Measurements from ENCODE around the gene HNRNPUL1. TPM values are rescaled to one million over a fixed set of nuclear protein-coding genes. Genes with fewer than 3 reads are reported as not detected.

HNRNPUL1 gene
- total RNA-seq, 1 donor from 2014 or later: 154 TPM

DNA sequence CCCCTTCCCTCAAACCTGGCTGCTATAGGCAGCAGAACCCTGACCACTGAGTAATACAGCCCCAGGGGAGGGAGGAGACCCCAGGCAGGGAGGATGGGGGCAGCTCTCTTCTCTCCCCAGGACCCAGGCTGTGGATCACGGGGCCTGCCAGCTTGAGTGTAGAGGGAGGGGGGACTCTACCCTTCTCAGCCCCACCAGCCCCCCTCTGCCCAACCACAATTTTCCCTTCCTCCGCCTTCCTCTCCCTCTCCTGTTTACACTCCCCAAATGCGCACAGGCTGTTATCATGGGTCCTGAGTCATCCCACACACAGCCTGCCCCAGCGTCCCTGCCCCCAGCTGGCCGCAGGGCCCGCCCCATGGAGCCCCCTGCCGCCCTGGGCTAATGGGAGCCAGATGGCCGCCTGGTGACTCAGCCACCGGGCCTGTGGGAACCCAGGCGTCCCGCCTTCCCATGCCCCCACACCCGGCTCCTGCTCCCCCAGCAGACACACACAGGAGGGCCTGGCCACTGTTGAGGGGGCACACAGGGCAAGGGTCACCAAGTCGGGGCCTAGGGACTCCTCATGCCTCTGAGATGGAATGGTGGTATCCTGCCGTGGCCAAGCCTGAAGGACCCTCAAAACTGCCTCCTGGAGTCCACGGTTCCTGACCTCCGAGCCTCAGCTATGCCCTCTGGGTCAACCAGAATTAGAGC is 59.4 kb downstream of the HNRNPUL1 start:
- no peak overlapping the region for H3K4me3 ChIP-seq (ENCODE audit: low read depth, low read length)
- DNase-seq (ENCODE audit: low read depth): no peak
- TF ChIP-seq, protein P1, sequence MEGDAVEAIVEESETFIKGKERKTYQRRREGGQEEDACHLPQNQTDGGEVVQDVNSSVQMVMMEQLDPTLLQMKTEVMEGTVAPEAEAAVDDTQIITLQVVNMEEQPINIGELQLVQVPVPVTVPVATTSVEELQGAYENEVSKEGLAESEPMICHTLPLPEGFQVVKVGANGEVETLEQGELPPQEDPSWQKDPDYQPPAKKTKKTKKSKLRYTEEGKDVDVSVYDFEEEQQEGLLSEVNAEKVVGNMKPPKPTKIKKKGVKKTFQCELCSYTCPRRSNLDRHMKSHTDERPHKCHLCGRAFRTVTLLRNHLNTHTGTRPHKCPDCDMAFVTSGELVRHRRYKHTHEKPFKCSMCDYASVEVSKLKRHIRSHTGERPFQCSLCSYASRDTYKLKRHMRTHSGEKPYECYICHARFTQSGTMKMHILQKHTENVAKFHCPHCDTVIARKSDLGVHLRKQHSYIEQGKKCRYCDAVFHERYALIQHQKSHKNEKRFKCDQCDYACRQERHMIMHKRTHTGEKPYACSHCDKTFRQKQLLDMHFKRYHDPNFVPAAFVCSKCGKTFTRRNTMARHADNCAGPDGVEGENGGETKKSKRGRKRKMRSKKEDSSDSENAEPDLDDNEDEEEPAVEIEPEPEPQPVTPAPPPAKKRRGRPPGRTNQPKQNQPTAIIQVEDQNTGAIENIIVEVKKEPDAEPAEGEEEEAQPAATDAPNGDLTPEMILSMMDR (conservative IDR thresholded peaks at IDR 0.05; ENCODE audit: low read depth, low read length): no peak

DNA sequence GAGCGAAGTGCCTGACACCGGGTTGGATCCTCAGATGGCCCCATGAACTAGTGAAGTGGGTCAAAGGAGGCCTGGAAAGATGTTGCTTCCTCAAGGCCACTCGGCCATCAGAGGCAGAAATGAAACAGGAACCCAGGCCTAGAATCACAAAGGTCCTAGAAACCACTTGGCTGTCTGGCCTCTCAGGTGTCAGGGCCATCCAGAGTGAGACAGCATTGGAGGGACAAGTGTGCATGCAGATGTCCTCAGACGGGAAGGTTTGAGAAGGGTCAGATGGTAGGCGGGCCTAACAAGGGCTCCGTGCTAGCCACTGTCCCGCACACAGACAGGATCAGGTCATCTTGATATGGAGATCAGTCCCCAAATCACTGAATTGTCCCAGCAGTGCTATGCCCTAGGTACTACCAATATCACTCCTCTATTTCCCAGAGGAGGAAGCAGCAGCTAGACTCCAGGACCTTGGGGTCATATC is 60.1 kb downstream of the HNRNPUL1 start:
- DNase-seq (ENCODE audit: low read depth): no peak
- TF ChIP-seq, protein P1 (conservative IDR thresholded peaks at IDR 0.05; ENCODE audit: low read depth, low read length): no peak
- no peak overlapping the region for H3K4me3 ChIP-seq (ENCODE audit: low read depth, low read length)

DNA sequence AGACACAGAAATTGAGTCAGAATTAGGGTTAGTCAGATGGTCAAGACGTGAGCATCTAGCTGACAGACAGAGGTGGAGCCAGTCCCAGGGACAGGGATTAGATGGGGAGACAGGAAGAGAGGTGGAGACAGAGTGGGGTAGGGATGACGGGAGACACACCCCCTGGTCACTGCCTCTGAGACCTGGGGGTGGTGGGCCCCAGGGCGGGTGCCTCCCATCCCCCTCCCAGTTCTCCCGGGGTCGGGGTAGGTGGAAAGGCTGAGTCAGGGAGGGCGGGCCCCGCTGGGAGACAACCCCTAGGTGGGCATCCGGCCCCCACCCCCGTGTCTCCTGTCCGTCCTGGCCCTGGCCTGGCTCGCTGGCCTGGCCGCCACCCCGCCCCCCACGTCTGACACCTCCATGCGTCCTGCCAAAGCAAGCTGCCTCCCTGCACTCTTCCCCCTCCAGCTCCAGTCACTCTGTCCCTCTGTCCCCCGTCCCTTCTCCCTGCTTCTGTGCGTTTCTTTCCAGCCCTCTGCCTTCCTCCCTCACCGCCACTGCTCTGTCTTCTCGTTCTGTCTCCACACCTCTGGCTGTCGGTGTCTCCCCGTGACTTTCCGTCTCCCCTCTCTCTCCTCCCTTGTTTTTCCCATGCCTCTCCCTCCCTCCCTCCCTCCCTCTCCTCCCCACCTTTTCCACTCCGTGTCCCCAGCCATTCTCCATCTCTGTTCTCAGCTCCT is 60.9 kb downstream of the HNRNPUL1 start:
- TF ChIP-seq, protein P1 (conservative IDR thresholded peaks at IDR 0.05; ENCODE audit: low read depth, low read length): no peak
- H3K4me3 ChIP-seq (ENCODE audit: low read depth, low read length): no peak overlapping the region
- no peak for DNase-seq (ENCODE audit: low read depth)

DNA sequence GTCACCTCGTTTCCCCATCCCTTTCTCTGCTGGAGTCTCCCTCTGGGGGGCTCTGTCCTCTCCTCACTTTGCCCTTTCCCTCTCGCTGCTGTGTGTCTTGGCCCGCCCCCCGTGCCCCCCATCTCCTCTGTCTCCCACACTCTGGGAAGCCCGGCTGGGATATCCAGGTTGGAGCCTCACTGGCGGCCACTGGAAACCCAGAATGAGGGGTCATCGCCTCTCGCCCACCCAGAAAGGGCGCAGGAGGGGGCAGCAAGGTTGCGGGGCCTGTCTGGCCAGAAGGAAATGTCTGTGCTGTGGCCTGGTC is 61.4 kb downstream of the HNRNPUL1 start:
- no peak for DNase-seq (ENCODE audit: low read depth)
- no peak overlapping the region for H3K4me3 ChIP-seq (ENCODE audit: low read depth, low read length)
- TF ChIP-seq, protein P1 (conservative IDR thresholded peaks at IDR 0.05; ENCODE audit: low read depth, low read length): no peak

DNA sequence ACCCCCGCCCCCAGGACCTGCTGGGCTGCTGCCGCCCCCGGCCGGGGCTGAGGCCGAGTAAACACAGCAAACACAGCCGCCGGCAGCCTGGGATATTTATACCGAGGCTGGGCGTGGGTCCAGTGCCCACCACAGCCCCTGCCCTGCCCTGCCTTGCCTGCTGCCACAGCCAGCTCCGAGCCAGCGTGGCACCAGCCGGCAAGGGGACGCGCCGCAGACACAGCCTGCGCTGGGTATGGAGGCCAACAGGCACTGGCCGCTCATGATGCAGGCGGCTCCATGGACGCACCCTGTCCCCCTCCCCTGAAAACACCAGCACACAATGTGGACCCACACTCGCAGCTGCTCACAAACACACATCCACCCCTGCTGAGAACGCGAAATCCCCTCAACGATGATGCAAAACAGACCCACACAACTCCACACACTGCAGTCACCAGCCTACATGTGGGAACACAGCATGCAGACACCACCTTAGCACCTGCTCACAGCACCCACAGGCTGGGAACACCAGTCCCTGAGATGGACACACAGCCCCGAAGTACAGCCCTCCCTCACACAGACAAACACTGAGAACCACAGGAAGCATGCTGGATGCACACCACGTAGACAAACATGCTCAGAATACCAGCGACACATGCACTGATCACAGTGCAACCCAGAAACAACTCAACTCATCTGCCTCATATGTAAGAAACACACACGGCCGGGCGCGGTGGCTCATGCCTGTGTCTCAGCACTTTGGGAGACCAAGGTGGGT is 62.0 kb downstream of the HNRNPUL1 start:
- TF ChIP-seq, protein P1 (conservative IDR thresholded peaks at IDR 0.05; ENCODE audit: low read depth, low read length): no peak
- no peak for DNase-seq (ENCODE audit: low read depth)
- no peak overlapping the region for H3K4me3 ChIP-seq (ENCODE audit: low read depth, low read length)

DNA sequence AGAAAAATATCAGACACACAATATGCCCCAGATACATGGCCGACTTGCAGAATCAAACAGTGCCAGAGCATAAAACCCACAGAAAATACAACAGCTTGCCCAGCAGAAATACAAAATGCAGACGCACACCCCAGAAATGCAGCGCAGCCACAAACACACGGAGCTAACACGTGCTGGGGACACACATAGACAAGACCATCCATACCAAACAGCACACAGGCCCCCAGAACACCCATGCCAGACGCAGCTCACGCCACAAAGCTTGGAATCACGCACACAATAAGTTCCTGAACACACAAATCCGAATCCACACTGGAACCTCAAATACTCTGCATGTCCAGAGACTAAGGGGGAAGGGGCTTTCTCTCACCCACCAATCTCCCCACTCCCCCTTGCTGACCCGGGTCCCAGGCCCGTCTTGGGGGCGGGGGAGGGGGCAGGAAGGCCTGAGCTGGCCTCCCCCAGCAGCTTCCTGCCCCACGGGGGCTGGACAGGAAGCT is 63.0 kb downstream of the HNRNPUL1 start:
- DNase-seq (ENCODE audit: low read depth): no peak
- TF ChIP-seq, protein P1 (conservative IDR thresholded peaks at IDR 0.05; ENCODE audit: low read depth, low read length): no peak
- H3K4me3 ChIP-seq (ENCODE audit: low read depth, low read length): peak overlapping the region; percentile 46

Data from epithelial cell of proximal tubule (primary cell).